ENCODE results near the gene PIGS. TPM values are rescaled to one million over a fixed set of nuclear protein-coding genes. Genes with fewer than 3 reads are reported as not detected.

PIGS gene
- polyA plus RNA-seq, 1 donor = 44.4 TPM

- no peak for DNase-seq (ENCODE audit: low read depth)
These were observed 64.4 kb downstream of the PIGS start for GRCh38 chr17:28506763-28507487.

DNA sequence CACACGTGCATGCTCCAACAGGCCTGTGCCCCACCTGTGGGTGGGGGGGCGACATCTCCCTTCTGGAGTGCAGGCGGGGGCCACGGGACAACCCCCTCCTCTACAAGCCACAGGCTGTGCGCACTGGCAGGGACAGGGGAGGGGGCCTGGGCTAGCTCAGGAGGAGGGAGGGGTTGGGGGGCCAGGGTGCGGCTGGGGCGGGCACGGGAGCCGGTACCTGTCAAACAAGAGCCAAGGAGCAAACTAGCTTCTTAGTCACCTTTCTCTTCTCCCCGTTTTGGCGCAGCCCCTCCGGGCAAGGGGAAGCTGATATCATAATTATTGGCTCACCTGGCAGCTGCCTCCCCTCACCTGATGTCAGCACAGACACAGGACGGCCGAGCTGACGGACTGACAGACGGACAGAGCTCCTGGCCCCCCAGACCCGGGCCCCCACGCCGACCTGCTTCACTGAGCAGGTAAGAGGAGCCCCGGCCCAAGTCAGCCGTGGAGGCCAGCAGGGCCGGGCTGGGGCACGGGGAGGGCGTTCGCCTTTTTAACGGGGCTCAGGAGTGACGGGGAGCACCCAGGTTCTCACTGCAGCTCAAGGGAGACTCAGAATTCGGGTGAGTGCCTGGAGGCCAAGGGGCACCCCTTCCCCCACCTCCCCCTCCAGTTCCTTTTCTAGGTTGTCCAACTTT, 65.2 kb downstream of the PIGS start, which contains the start of gene FOXN1:
Gene FOXN1 (plus strand): TSS at position 363 of the 680 bp plus-strand sequence. CDS start 17,622 bp downstream, outside the sequence.
- DNase-seq (ENCODE audit: low read depth) = no peak

- no peak for DNase-seq (ENCODE audit: low read depth)
These were observed 67.9 kb downstream of the PIGS start for GRCh38 chr17:28503420-28503819.

Other genes with a start within 250 kb of the PIGS start
- gene IFT20, start 236.1 kb downstream of the PIGS start, polyA plus RNA-seq (ENCODE audit: insufficient read length) = 30.9 TPM
- 29.1 TPM for gene TNFAIP1, start 235.8 kb downstream of the PIGS start, polyA plus RNA-seq (ENCODE audit: insufficient read length)
- 61.3 TPM for gene POLDIP2, start 214.0 kb downstream of the PIGS start, polyA plus RNA-seq (ENCODE audit: insufficient read length)
- gene SEBOX, start 206.3 kb downstream of the PIGS start, polyA plus RNA-seq (ENCODE audit: insufficient read length) = not detected
- 0.32 TPM for gene VTN, start 201.2 kb downstream of the PIGS start, polyA plus RNA-seq (ENCODE audit: insufficient read length)
- 5.3 TPM for gene SARM1, start 199.8 kb downstream of the PIGS start, polyA plus RNA-seq (ENCODE audit: insufficient read length)
- 7.0 TPM for gene SLC46A1, start 165.3 kb downstream of the PIGS start, polyA plus RNA-seq (ENCODE audit: insufficient read length)
- not detected for gene SLC13A2, start 97.9 kb downstream of the PIGS start, polyA plus RNA-seq (ENCODE audit: insufficient read length)
- not detected for gene FOXN1, start 65.2 kb downstream of the PIGS start, polyA plus RNA-seq (ENCODE audit: insufficient read length)
- gene UNC119, start 18.9 kb downstream of the PIGS start, polyA plus RNA-seq (ENCODE audit: insufficient read length) = 10.7 TPM
- gene ALDOC, start 5.4 kb upstream of the PIGS start, polyA plus RNA-seq (ENCODE audit: insufficient read length) = 1.4 TPM
- 18.5 TPM for gene SPAG5, start 27.5 kb upstream of the PIGS start, polyA plus RNA-seq (ENCODE audit: insufficient read length)
- gene RSKR, start 42.7 kb upstream of the PIGS start, polyA plus RNA-seq (ENCODE audit: insufficient read length) = 17.3 TPM
- 50.6 TPM for gene BLTP2, start 73.6 kb upstream of the PIGS start, polyA plus RNA-seq (ENCODE audit: insufficient read length)
- 34.8 TPM for gene SDF2, start 90.4 kb upstream of the PIGS start, polyA plus RNA-seq (ENCODE audit: insufficient read length)
- 38.9 TPM for gene SUPT6H, start 90.7 kb upstream of the PIGS start, polyA plus RNA-seq (ENCODE audit: insufficient read length)
- 3.1 TPM for gene PROCA1, start 140.4 kb upstream of the PIGS start, polyA plus RNA-seq (ENCODE audit: insufficient read length)
- gene RAB34, start 146.3 kb upstream of the PIGS start, polyA plus RNA-seq (ENCODE audit: insufficient read length) = 61.9 TPM
- 1,425 TPM for gene RPL23A, start 148.5 kb upstream of the PIGS start, polyA plus RNA-seq (ENCODE audit: insufficient read length)
- 4.2 TPM for gene TLCD1, start 154.7 kb upstream of the PIGS start, polyA plus RNA-seq (ENCODE audit: insufficient read length)
- gene NEK8, start 157.3 kb upstream of the PIGS start, polyA plus RNA-seq (ENCODE audit: insufficient read length) = 3.3 TPM
- 53.6 TPM for gene TRAF4, start 172.5 kb upstream of the PIGS start, polyA plus RNA-seq (ENCODE audit: insufficient read length)